Activated CD4-positive, alpha-beta T cell treated with anti-CD3 and anti-CD28 coated beads for 24 hours (primary cell): Measurements from ENCODE around the gene MOCS2.

Experiments used
- DNase-seq, 2 donors: peaks; one replicate each; pipeline ENCODE4 v3.0.0-alpha.2; 2020; ENCODE audit warnings: low read depth in 2 of 2

MOCS2 gene

GRCh38 chr5:53095217-53095616 lies 14.3 kb downstream of the MOCS2 start:
- DNase-seq, result no peak

- no peak for DNase-seq
Observed at GRCh38 chr5:53092242-53092641, 17.3 kb downstream of the MOCS2 start.

GRCh38 chr5:53091289-53091688 lies 18.3 kb downstream of the MOCS2 start:
- DNase-seq, result no peak

- DNase-seq, result no peak
Observed at GRCh38 chr5:53090229-53090628, 19.3 kb downstream of the MOCS2 start.

- no peak for DNase-seq
Observed at GRCh38 chr5:53089481-53089991, 20.0 kb downstream of the MOCS2 start.

GRCh38 chr5:53087621-53088121 lies 21.9 kb downstream of the MOCS2 start:
- no peak for DNase-seq

GRCh38 chr5:53087171-53087570 lies 22.4 kb downstream of the MOCS2 start:
- no peak for DNase-seq

GRCh38 chr5:53084546-53085255 lies 24.9 kb downstream of the MOCS2 start:
- no peak for DNase-seq

- no peak for DNase-seq
Observed at GRCh38 chr5:53083927-53084326, 25.6 kb downstream of the MOCS2 start.

- DNase-seq, result no peak
Observed at GRCh38 chr5:53080271-53080670, 29.3 kb downstream of the MOCS2 start.

- no peak for DNase-seq
Observed at GRCh38 chr5:53076014-53076583, 33.5 kb downstream of the MOCS2 start.

- DNase-seq, result no peak
Observed at GRCh38 chr5:53073348-53073747, 36.2 kb downstream of the MOCS2 start.

- no peak for DNase-seq
Observed at GRCh38 chr5:53071738-53072137, 37.8 kb downstream of the MOCS2 start.

GRCh38 chr5:53071298-53071697 lies 38.3 kb downstream of the MOCS2 start:
- DNase-seq, result no peak

GRCh38 chr5:53069626-53070025 lies 39.9 kb downstream of the MOCS2 start:
- DNase-seq, result peak; percentile 35 to 39

- DNase-seq, result no peak
Observed at GRCh38 chr5:53068291-53068836, 41.2 kb downstream of the MOCS2 start.

GRCh38 chr5:53067641-53068040 lies 41.9 kb downstream of the MOCS2 start:
- no peak for DNase-seq

- DNase-seq, result no peak
Observed at GRCh38 chr5:53066088-53066487, 43.5 kb downstream of the MOCS2 start.

GRCh38 chr5:53063791-53064190 lies 45.8 kb downstream of the MOCS2 start:
- DNase-seq, result no peak

GRCh38 chr5:53063176-53063575 lies 46.4 kb downstream of the MOCS2 start:
- no peak for DNase-seq

GRCh38 chr5:53059281-53059680 lies 50.3 kb downstream of the MOCS2 start:
- no peak for DNase-seq

- DNase-seq, result no peak
Observed at GRCh38 chr5:53055365-53055764, 54.2 kb downstream of the MOCS2 start.

- no peak for DNase-seq
Observed at GRCh38 chr5:53053364-53053763, 56.2 kb downstream of the MOCS2 start.
